K562 (cell line): ENCODE measurements around the gene MED20. TPM values are rescaled to one million over a fixed set of nuclear protein-coding genes. Genes with fewer than 3 reads are reported as not detected.

ENCODE experiments used
- BACH1 ChIP-seq: fragments of 200-800 bp; sonication (Bioruptor generic); IDR thresholded peaks from 2 replicates; pipeline ENCODE4 v1.6.1; 2016; ENCODE audit warnings: missing genetic modification characterization, missing compliant biosample characterization
- BCL6 ChIP-seq: fragments of 250-450 bp; sonication (Bioruptor Pico); IDR thresholded peaks from 2 replicates; pipeline ENCODE4 v1.4.0; 2020
- CBFA2T2 ChIP-seq: fragments of 450-650 bp; conservative IDR thresholded peaks from 2 replicates; pipeline ENCODE4 v1.6.1; 2017; ENCODE audit warnings: mild to moderate bottlenecking
- CCNT2 ChIP-seq: IDR thresholded peaks from 2 replicates; pipeline ENCODE4 v1.6.1; 2011; ENCODE audit warnings: borderline replicate concordance, low read depth, mild to moderate bottlenecking, moderate library complexity, mixed read lengths, low read length; ENCODE audit not compliant: insufficient read length; ENCODE audit errors: extremely low read depth
- CREM ChIP-seq: IDR thresholded peaks from 2 replicates; pipeline ENCODE4 v1.6.1; 2014; ENCODE audit warnings: antibody characterized with exemption, low read depth
- CTBP1 ChIP-seq: fragments of 450-650 bp; IDR thresholded peaks from 2 replicates; pipeline ENCODE4 v1.6.1; 2016; ENCODE audit warnings: borderline replicate concordance
- FOXA3 ChIP-seq, 2 experiments: fragments of 450-650 bp in 1 of 2; sonication (generic) in 1 of 2; formaldehyde crosslinking; IDR thresholded peaks in 1 of 2; conservative IDR thresholded peaks in 1 of 2; 2 replicates each; pipeline versions ENCODE4 v1.4.0 to v1.8.0; 2020 to 2022; ENCODE audit warnings: mild to moderate bottlenecking in 2 of 2, missing genetic modification reagents in 1 of 2
- KDM1A ChIP-seq, 2 experiments: fragments of 450-650 bp; IDR thresholded peaks; 2 replicates each; pipeline ENCODE4 v1.6.1; 2016; ENCODE audit warnings: mild to moderate bottlenecking in 2 of 2
- MEF2D ChIP-seq: conservative IDR thresholded peaks from 2 replicates; pipeline ENCODE4 v1.6.1; 2016; ENCODE audit warnings: low read depth, missing genetic modification characterization, missing compliant biosample characterization
- PTRF ChIP-seq: fragments of 450-650 bp; IDR thresholded peaks from 2 replicates; pipeline ENCODE4 v1.6.1; 2016; ENCODE audit warnings: mild to moderate bottlenecking, missing genetic modification characterization, missing compliant biosample characterization
- SNRNP70 ChIP-seq: fragments of 200-400 bp; formaldehyde crosslinking; optimal IDR thresholded peaks from 2 replicates; pipeline ENCODE3; 2017; ENCODE audit warnings: low read depth, low read length
- TEAD1 ChIP-seq, 2 experiments: fragments of 450-650 bp in 1 of 2; sonication (generic) in 1 of 2; formaldehyde crosslinking; IDR thresholded peaks; 2 replicates each; pipeline versions ENCODE4 v1.4.0 to v1.8.0; 2020 to 2022; ENCODE audit warnings: mild to moderate bottlenecking in 2 of 2, missing genetic modification reagents in 1 of 2
- YBX1 ChIP-seq: fragments of 450-650 bp; IDR thresholded peaks from 2 replicates; pipeline ENCODE4 v1.7.1; 2016; ENCODE audit warnings: mild to moderate bottlenecking
- ZBTB17 ChIP-seq: fragments of 450-650 bp; formaldehyde crosslinking; IDR thresholded peaks from 2 replicates; pipeline ENCODE4 v1.4.0; 2020; ENCODE audit warnings: mild to moderate bottlenecking
- ZFX ChIP-seq: sonication (generic); formaldehyde crosslinking; IDR thresholded peaks from 2 replicates; pipeline ENCODE4 v1.8.0; 2022; ENCODE audit warnings: mild to moderate bottlenecking, missing genetic modification reagents, moderate library complexity
- polyA plus RNA-seq, 8 experiments: library from polyadenylated mRNA; depleted of rRNA in 4 of 8; stranded (reverse) in 5 of 8; unstranded in 3 of 8; fragments of >200 nt; fragmentation: Nextera tagmentation in 2 of 8; fragmentation: Illumina TruSeq in 1 of 8; extraction: Ambion mirVana in 2 of 8; extraction: Trizol in 1 of 8; gene quantifications; 2 replicates each; pipeline versions ENCODE4 v1.2.1 to v1.2.3, GENCODE V29; 2011 to 2014; ENCODE audit warnings: inconsistent platforms in 1 of 8, missing spikeins in 1 of 8
- total RNA-seq, 7 experiments: library from RNA; depleted of rRNA in 6 of 7; stranded (reverse); fragments of >200 nt in 6 of 7; fragmentation: Illumina TruSeq in 2 of 7; extraction: Trizol in 2 of 7; gene quantifications; 2 replicates each; pipeline versions ENCODE4 v1.2.1 to v1.2.3, GENCODE V29; 2011 to 2021; ENCODE audit warnings: low replicate concordance in 1 of 7
- TF ChIP-seq, protein P1 (sequence below), 2 experiments: fragments of 450-650 bp; formaldehyde crosslinking in 1 of 2; IDR thresholded peaks; 2 replicates each; pipeline versions ENCODE4 v1.4.0 to v1.6.1; 2014 to 2020; ENCODE audit warnings: mild to moderate bottlenecking in 2 of 2, borderline replicate concordance in 1 of 2, low read depth in 1 of 2
- TF ChIP-seq, protein P2 (sequence below): fragments of 250-450 bp; sonication (Bioruptor Pico); IDR thresholded peaks from 2 replicates; pipeline ENCODE4 v1.8.0; 2022; ENCODE audit warnings: moderate library complexity, mild to moderate bottlenecking, inconsistent platforms

Gene MED20
- total and polyA plus RNA-seq, 9 of the 15 experiments (the other 6 are each of a cell fraction or from before 2014, with no cell fraction given), result 27.3 to 80.9 (median 46.0) TPM

DNA sequence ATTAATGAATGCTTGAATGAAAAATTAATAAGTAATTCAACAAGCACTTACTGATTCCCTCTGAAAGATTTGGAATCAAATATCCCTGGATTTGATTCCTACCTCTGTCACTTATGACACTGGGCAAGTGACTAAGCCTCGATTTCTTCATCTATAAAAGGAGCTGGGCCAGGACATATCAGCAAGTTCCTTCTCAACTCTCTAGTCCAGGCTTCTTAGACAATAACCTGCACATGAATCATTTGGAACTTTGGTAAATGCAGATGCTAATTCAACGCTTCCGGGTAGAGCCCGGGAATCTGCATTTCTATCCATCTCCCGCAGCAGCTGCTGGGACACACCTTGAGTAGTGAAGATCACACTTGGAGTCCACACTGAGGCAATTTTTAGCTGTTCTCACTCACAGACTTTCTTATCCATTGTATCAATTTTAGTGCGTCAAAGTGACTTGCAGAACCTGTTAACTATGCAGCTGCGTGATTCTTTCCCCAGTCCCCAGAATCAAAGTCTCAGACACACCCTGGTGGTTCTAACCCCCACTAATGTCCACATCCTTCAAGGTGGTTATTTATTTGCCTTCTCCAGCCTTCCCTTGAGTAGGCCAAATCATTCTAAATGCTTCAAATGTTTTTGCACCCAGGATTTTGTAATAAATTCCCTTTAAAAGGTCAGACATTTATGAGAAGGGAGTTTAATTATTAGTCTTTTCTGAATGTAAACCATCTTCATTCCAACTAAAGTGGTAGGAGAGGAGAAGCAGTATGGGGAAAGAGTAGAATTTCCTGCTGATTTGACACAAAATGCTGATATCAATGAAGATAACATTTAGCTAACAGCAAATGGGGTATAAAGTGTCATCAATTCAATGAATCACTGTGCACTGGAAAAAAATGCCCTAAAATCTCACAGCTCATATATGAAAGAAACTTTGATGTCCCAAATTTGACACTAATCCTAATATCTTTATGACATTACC, 46.7 kb upstream of the MED20 start (continued):
- peak; percentile 74; the same call in 1 of the 2 replicates for TF ChIP-seq CTBP1
- peak; percentile 50 to 67; a peak in 3 of 4 replicates for TF ChIP-seq KDM1A (IDR thresholded peaks at IDR 0.05)
- TF ChIP-seq ZFX (CRISPR knock-in tag), result no peak
- TF ChIP-seq BACH1 (tag), result peak; percentile 78
- peak in 1 of 2 experiments; percentile 36; a peak in 1 of 4 replicates for TF ChIP-seq TEAD1 (CRISPR knock-in tag; IDR thresholded peaks at IDR 0.05)
- TF ChIP-seq SNRNP70, result no peak
- no peak for TF ChIP-seq YBX1
- 0 out of 2 replicates have a peak, but pooled peaks have one; percentile 5 for TF ChIP-seq PTRF (tag)
- TF ChIP-seq CCNT2, result no peak
- TF ChIP-seq CREM, result peak; percentile 70
- peak; percentile 50; the same call in 1 of the 2 replicates for TF ChIP-seq MEF2D (tag)
- TF ChIP-seq BCL6 (CRISPR knock-in tag), result no peak
- 0 out of 4 replicates have a peak, but pooled peaks of 1 of the 2 experiments have one; percentile 14 for TF ChIP-seq FOXA3 (CRISPR knock-in tag; conservative IDR thresholded peaks at IDR 0.05 in 1 of 2, IDR thresholded peaks at IDR 0.05 in 1 of 2)
- peak; percentile 15; the same call in 1 of the 2 replicates for TF ChIP-seq CBFA2T2
- TF ChIP-seq, protein P1, sequence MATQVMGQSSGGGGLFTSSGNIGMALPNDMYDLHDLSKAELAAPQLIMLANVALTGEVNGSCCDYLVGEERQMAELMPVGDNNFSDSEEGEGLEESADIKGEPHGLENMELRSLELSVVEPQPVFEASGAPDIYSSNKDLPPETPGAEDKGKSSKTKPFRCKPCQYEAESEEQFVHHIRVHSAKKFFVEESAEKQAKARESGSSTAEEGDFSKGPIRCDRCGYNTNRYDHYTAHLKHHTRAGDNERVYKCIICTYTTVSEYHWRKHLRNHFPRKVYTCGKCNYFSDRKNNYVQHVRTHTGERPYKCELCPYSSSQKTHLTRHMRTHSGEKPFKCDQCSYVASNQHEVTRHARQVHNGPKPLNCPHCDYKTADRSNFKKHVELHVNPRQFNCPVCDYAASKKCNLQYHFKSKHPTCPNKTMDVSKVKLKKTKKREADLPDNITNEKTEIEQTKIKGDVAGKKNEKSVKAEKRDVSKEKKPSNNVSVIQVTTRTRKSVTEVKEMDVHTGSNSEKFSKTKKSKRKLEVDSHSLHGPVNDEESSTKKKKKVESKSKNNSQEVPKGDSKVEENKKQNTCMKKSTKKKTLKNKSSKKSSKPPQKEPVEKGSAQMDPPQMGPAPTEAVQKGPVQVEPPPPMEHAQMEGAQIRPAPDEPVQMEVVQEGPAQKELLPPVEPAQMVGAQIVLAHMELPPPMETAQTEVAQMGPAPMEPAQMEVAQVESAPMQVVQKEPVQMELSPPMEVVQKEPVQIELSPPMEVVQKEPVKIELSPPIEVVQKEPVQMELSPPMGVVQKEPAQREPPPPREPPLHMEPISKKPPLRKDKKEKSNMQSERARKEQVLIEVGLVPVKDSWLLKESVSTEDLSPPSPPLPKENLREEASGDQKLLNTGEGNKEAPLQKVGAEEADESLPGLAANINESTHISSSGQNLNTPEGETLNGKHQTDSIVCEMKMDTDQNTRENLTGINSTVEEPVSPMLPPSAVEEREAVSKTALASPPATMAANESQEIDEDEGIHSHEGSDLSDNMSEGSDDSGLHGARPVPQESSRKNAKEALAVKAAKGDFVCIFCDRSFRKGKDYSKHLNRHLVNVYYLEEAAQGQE (IDR thresholded peaks at IDR 0.05; ENCODE audit: borderline replicate concordance), result peak; percentile 20; the same call in 1 of the 2 replicates
- TF ChIP-seq, protein P1 (CRISPR knock-in tag; IDR thresholded peaks at IDR 0.05; ENCODE audit: low read depth), result no peak
- TF ChIP-seq, protein P2, sequence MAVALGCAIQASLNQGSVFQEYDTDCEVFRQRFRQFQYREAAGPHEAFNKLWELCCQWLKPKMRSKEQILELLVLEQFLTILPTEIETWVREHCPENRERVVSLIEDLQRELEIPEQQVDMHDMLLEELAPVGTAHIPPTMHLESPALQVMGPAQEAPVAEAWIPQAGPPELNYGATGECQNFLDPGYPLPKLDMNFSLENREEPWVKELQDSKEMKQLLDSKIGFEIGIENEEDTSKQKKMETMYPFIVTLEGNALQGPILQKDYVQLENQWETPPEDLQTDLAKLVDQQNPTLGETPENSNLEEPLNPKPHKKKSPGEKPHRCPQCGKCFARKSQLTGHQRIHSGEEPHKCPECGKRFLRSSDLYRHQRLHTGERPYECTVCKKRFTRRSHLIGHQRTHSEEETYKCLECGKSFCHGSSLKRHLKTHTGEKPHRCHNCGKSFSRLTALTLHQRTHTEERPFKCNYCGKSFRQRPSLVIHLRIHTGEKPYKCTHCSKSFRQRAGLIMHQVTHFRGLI (CRISPR knock-in tag), result no peak
- peak; percentile 26; the same call in 1 of the 2 replicates for TF ChIP-seq ZBTB17 (CRISPR knock-in tag)
